Panc1 (cell line): ENCODE data around the gene NIPAL3. TPM values are rescaled to one million over a fixed set of nuclear protein-coding genes. Genes with fewer than 3 reads are reported as not detected.
A peak's percentile ranks its signal among the peaks of the same experiment; 100 is the strongest.

ENCODE experiments used
- ATAC-seq: fragments of 200-7000 bp; cut with Tn5 transposase; 2 replicates; pipeline ENCODE4 v1.9.1; 2020; ENCODE audit warnings: mild to moderate bottlenecking, moderate library complexity
- Bru-seq: library from RNA; stranded (reverse); fragments of 400-500 nt; gene quantifications from one replicate; lab custom pipeline; 2021; lab: Mats Ljungman, UMichigan
- BruChase-seq, 2 experiments: library from RNA; stranded (reverse); fragments of 400-500 nt; gene quantifications; one replicate each; lab custom pipeline; 2021; lab: Mats Ljungman, UMichigan
- BruUV-seq: library from RNA; stranded (reverse); fragments of 400-500 nt; replicated peaks from 2 replicates; lab custom pipeline; 2021; lab: Mats Ljungman, UMichigan
- CTCF ChIA-PET: fragments of 300-600 bp; sonication (Branson Sonifier 250); formaldehyde crosslinking; loops from one replicate; lab custom pipeline; 2022; ENCODE audit warnings: antibody characterized with exemption; lab: Charles Lee
- POLR2A ChIA-PET: fragments of 300-600 bp; sonication (Branson Sonifier 250); formaldehyde crosslinking; loops from one replicate; lab custom pipeline; 2022; ENCODE audit warnings: antibody characterized with exemption; lab: Charles Lee
- DNase-seq: peaks from one replicate; pipeline ENCODE4 v3.0.0-alpha.2; 2010; ENCODE audit warnings: low read depth, low spot score
- H3K27ac ChIP-seq: 2 replicates; pipeline ENCODE4 v1.5.1; 2011; ENCODE audit warnings: mild to moderate bottlenecking, low read length, inconsistent platforms
- H3K27me3 ChIP-seq: fragments of 200-500 bp; sonication (Bioruptor generic); 2 replicates; pipeline ENCODE4 v1.6.0; 2014; ENCODE audit warnings: low read length, inconsistent platforms; ENCODE audit not compliant: control insufficient read depth, insufficient read depth
- H3K36me3 ChIP-seq: fragments of 200-500 bp; sonication (Bioruptor generic); 2 replicates; pipeline ENCODE4 v1.5.1; 2014; ENCODE audit warnings: inconsistent platforms, mild to moderate bottlenecking, low read length, moderate library complexity; ENCODE audit not compliant: control insufficient read depth, insufficient read depth
- H3K4me1 ChIP-seq: 2 replicates; pipeline ENCODE4 v1.5.1; 2011; ENCODE audit warnings: inconsistent platforms, mild to moderate bottlenecking, low read length, moderate library complexity; ENCODE audit not compliant: control insufficient read depth, insufficient read depth
- H3K4me3 ChIP-seq, 2 experiments: 2 replicates each; pipeline ENCODE4 v1.5.1; 2011 to 2012; ENCODE audit warnings: low read depth in 2 of 2, low read length in 2 of 2, mild to moderate bottlenecking in 2 of 2, inconsistent platforms in 1 of 2, moderate library complexity in 1 of 2
- H3K9me3 ChIP-seq: fragments of 200-500 bp; sonication (Bioruptor generic); 2 replicates; pipeline ENCODE4 v1.5.1; 2014; ENCODE audit warnings: low read depth, mild to moderate bottlenecking, inconsistent platforms, low read length, moderate library complexity; ENCODE audit not compliant: control insufficient read depth, insufficient read depth
- CTCF ChIP-seq: fragments of 450-650 bp; IDR thresholded peaks from 2 replicates; pipeline ENCODE4 v1.5.1; 2017; ENCODE audit warnings: mild to moderate bottlenecking
- POLR2AphosphoS5 ChIP-seq: IDR thresholded peaks from 2 replicates; pipeline ENCODE4 v1.6.1; 2012; ENCODE audit warnings: mild to moderate bottlenecking, low read depth, low read length, moderate library complexity
- REST ChIP-seq, 2 experiments: IDR thresholded peaks; 2 replicates each; pipeline ENCODE4 v1.6.1; 2011 to 2012; ENCODE audit warnings: low read depth in 2 of 2, control low read depth in 1 of 2, low read length in 1 of 2, mild to moderate bottlenecking in 1 of 2, moderate library complexity in 1 of 2; ENCODE audit not compliant: insufficient read depth in 1 of 2
- SIN3A ChIP-seq: IDR thresholded peaks from 2 replicates; pipeline ENCODE4 v1.6.1; 2012; ENCODE audit warnings: low read depth, mild to moderate bottlenecking, low read length, moderate library complexity, borderline replicate concordance; ENCODE audit not compliant: insufficient read depth
- TCF7L2 ChIP-seq: IDR thresholded peaks from 2 replicates; pipeline ENCODE4 v1.6.1; 2011; ENCODE audit warnings: mild to moderate bottlenecking, low read depth, low read length, inconsistent platforms
- in situ Hi-C: cut with HindIII; loops from 2 replicates; pipeline ENCODE4 v1.10.0; 2016; ENCODE audit warnings: low sequenced_read_pairs, low pct_unique_long_range_greater_than_20kb
- intact Hi-C: fragments of 100-400 bp; cut with micrococcal nuclease; formaldehyde crosslinking; loops from one replicate; pipeline ENCODE4 v1.10.0; 2022; ENCODE audit not compliant: unreplicated experiment
- long read RNA-seq: library from polyadenylated mRNA; unstranded; transcript quantifications from one replicate; pipeline ENCODE4 v2.0.0, GENCODE V29; 2021; ENCODE audit not compliant: unreplicated experiment
- polyA plus RNA-seq: library from polyadenylated mRNA; unstranded; fragments of >200 nt; gene quantifications from one replicate; pipeline ENCODE4 v1.2.1, GENCODE V29; 2012; ENCODE audit warnings: missing spikeins; ENCODE audit not compliant: insufficient read length
- total RNA-seq: library from RNA; stranded (reverse); gene quantifications from one replicate; pipeline ENCODE4 v1.2.1, GENCODE V29; 2021; ENCODE audit not compliant: unreplicated experiment

Gene NIPAL3
- total RNA-seq (13.6 TPM), Bru-seq, nascent RNA (percentile 53 among the genes with signal in this experiment), BruChase-seq, experiment 1, labeled RNA remaining after a 2-hour chase (percentile 50 among the genes with signal in this experiment), BruChase-seq, experiment 2, labeled RNA remaining after a 6-hour chase (percentile 59 among the genes with signal in this experiment)
- 12.3 TPM for polyA plus RNA-seq
- long read RNA-seq, transcript NIPAL3-202 (12 exons, 1,676 nt): minor isoform, 5 of 30 reads
- long read RNA-seq, transcript NIPAL3-204 (12 exons, 1,711 nt): major isoform, 13 of 30 reads
- long read RNA-seq, partial matches to known transcripts: 1 of 30 reads
- long read RNA-seq, other reads (novel, unspliced or antisense): 11 of 30 reads

GRCh38 chr1:24415334-24415909, at the start of gene NIPAL3:
Gene NIPAL3 (plus strand): TSS chr1:24415802. CDS start chr1:24419548, 3,746 bp downstream.
- POLR2A ChIA-PET: no interaction called here
- H3K27ac ChIP-seq: peak within 1 kb of the TSS; percentile 80
- H3K9me3 ChIP-seq: no peaks in the 10 kb centered on the region
- peak; percentile 81 for TF ChIP-seq SIN3A
- 0 out of 2 replicates have a peak, but pooled peaks have one; percentile 33 for TF ChIP-seq TCF7L2
- TF ChIP-seq REST (IDR thresholded peaks at IDR 0.05; ENCODE audit: insufficient read depth in 1 of 2, low read depth in 2 of 2, low read length in 1 of 2): no peak
- TF ChIP-seq POLR2AphosphoS5: peak; percentile 53; the same call in 1 of the 2 replicates
- peak; percentile 97 for TF ChIP-seq CTCF
- no peaks in the 10 kb centered on the region; the same call in 1 of the 2 replicates for H3K36me3 ChIP-seq
- DNase-seq (peak; percentile 98), ATAC-seq (peak; percentile 94)
- in situ Hi-C loops (no loop called here), intact Hi-C loops (loop anchor here (10.0 kb wide), 1 partner anchor 219 kb away; no protein-coding TSS in a partner anchor)
- BruUV-seq: no TSS peak
- CTCF ChIA-PET: interaction anchor here (0.6 to 1.5 kb wide), 10 partner anchors 10 to 265 kb away, joined by 3 to 7 read pairs (median 4); partner anchors contain the start of gene RCAN3
- no peaks in the 10 kb centered on the region for H3K27me3 ChIP-seq
- H3K4me3 ChIP-seq: peak within 1 kb of the TSS; percentile 78 to 80
- peaks cover 27% of the 10 kb centered on the region; the same call in 1 of the 2 replicates for H3K4me1 ChIP-seq

- ChIA-PET POLR2A (no interaction called here), CTCF (interaction anchor here (0.5 kb wide), 1 partner anchor 56 kb away, joined by 4 read pairs; no protein-coding TSS in a partner anchor)
- no peaks in the 10 kb centered on the region for H3K36me3 ChIP-seq
- H3K27ac ChIP-seq: no peak overlapping the region
- intact Hi-C loops: no loop called here
- H3K27me3 ChIP-seq: no peaks in the 10 kb centered on the region
- TF ChIP-seq SIN3A: no peak
- no peak for TF ChIP-seq TCF7L2
- no peak for TF ChIP-seq CTCF
- no peak for TF ChIP-seq REST (IDR thresholded peaks at IDR 0.05; ENCODE audit: insufficient read depth in 1 of 2, low read depth in 2 of 2, low read length in 1 of 2)
- no peak for TF ChIP-seq POLR2AphosphoS5
- H3K4me3 ChIP-seq: no peak overlapping the region
- no peaks in the 10 kb centered on the region for H3K9me3 ChIP-seq
- peaks cover 19% of the 10 kb centered on the region for H3K4me1 ChIP-seq
- no peak for ATAC-seq
- DNase-seq: no peak
- in situ Hi-C loops: no loop called here
- BruUV-seq: no TSS peak
Measured at GRCh38 chr1:24366707-24367106, 48.9 kb upstream of the NIPAL3 start.
